HEK293T (cell line): ENCODE measurements around the gene TMEM59.
"Not testable (repeated sequence)": the region's sequence is repeated elsewhere in the genome, so short reads cannot be mapped to it uniquely, and the experiment has no call there.

Experiments
- CTCF ChIA-PET: fragments of 350-600 bp; formaldehyde crosslinking; extraction: SDS; loops from one replicate; lab custom pipeline; 2021; ENCODE audit warnings: antibody characterized with exemption, inconsistent platforms; lab: Yijun Ruan, JAX
- POLR2A ChIA-PET: fragments of 350-600 bp; formaldehyde crosslinking; extraction: SDS; loops from one replicate; lab custom pipeline; 2020; ENCODE audit warnings: antibody characterized with exemption, inconsistent platforms; lab: Yijun Ruan, JAX
- DNase-seq: peaks from one replicate; pipeline ENCODE4 v3.0.0; 2012; ENCODE audit warnings: mixed read lengths; ENCODE audit errors: extremely low spot score
- ARNT ChIP-seq: fragments of 450-650 bp; IDR thresholded peaks from 2 replicates; pipeline ENCODE4 v1.6.1; 2017; ENCODE audit warnings: mild to moderate bottlenecking
- BHLHE40 ChIP-seq: fragments of 450-650 bp; IDR thresholded peaks from 2 replicates; pipeline ENCODE4 v1.6.1; 2016; ENCODE audit warnings: mild to moderate bottlenecking, moderate library complexity, borderline replicate concordance
- CTBP1 ChIP-seq: fragments of 450-650 bp; IDR thresholded peaks from 2 replicates; pipeline ENCODE4 v1.6.1; 2016; ENCODE audit warnings: borderline replicate concordance
- ELF4 ChIP-seq: fragments of 450-650 bp; IDR thresholded peaks from 2 replicates; pipeline ENCODE4 v1.6.1; 2017; ENCODE audit warnings: antibody characterized with exemption
- FOXA1 ChIP-seq: fragments of 450-650 bp; IDR thresholded peaks from 2 replicates; pipeline ENCODE4 v1.6.1; 2016; ENCODE audit warnings: mild to moderate bottlenecking
- FOXK2 ChIP-seq: fragments of 450-650 bp; IDR thresholded peaks from 2 replicates; pipeline ENCODE4 v1.6.1; 2016; ENCODE audit warnings: mild to moderate bottlenecking
- FOXM1 ChIP-seq: fragments of 450-650 bp; IDR thresholded peaks from 2 replicates; pipeline ENCODE4 v1.6.1; 2017; ENCODE audit warnings: mild to moderate bottlenecking, borderline replicate concordance
- HDGF ChIP-seq: fragments of 450-650 bp; IDR thresholded peaks from 2 replicates; pipeline ENCODE4 v1.6.1; 2017; ENCODE audit warnings: antibody characterized with exemption, borderline replicate concordance
- L3MBTL2 ChIP-seq: fragments of 450-650 bp; conservative IDR thresholded peaks from 2 replicates; pipeline ENCODE4 v1.6.1; 2016; ENCODE audit warnings: mild to moderate bottlenecking
- LEF1 ChIP-seq: fragments of 450-650 bp; IDR thresholded peaks from 2 replicates; pipeline ENCODE4 v1.6.1; 2017; ENCODE audit warnings: mild to moderate bottlenecking, borderline replicate concordance
- NFRKB ChIP-seq: fragments of 450-650 bp; IDR thresholded peaks from 2 replicates; pipeline ENCODE4 v1.6.1; 2016; ENCODE audit warnings: mild to moderate bottlenecking, moderate library complexity
- SP1 ChIP-seq: fragments of 450-650 bp; IDR thresholded peaks from 2 replicates; pipeline ENCODE4 v1.6.1; 2017
- SUZ12 ChIP-seq: fragments of 450-650 bp; IDR thresholded peaks from 2 replicates; pipeline ENCODE4 v1.6.1; 2016; ENCODE audit warnings: mild to moderate bottlenecking
- TARDBP ChIP-seq: fragments of 450-650 bp; IDR thresholded peaks from 2 replicates; pipeline ENCODE4 v1.6.1; 2016
- ZNF384 ChIP-seq: fragments of 450-650 bp; IDR thresholded peaks from 2 replicates; pipeline ENCODE4 v1.6.1; 2016
- TF ChIP-seq, protein P1 (sequence below): fragments of 450-650 bp; IDR thresholded peaks from 2 replicates; pipeline ENCODE4 v1.6.1; 2016

TMEM59 gene

DNA sequence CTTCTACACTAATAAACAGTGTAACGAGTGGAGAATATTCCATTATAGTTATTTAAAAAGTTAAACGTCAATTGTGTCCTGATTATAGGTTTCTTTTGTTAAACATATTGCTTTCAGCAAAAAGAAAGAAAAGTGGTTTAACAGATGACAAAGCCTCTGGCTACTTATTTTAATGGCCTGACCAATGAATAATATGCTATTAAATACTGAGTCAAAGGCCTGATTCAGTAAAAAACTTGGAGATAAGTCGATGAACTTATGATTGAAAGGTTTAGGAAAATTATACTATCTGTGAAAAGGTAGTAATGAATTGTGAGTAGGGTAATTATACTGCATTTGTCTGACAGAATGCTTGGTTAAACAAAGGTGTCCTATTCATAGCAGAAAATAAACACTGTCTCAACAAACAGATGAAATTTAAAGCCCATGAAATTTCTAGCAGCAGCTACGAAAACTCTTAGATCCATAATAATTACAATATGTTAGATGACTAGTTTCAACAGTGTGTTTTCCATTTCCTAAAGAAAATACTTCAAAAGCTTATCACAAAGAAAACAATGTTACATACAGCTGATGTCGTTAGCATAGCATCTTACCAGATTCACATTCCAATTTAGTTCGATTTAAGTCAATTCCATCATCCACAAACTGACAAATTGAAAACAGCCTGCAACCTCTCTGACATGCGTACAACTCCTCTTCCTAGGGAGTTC, 6.2 kb downstream of the TMEM59 start:
- CTCF ChIA-PET, result no interaction called here
- no peak for TF ChIP-seq FOXM1
- no peak for TF ChIP-seq ARNT
- TF ChIP-seq ZNF384, result no peak
- TF ChIP-seq, protein P1, sequence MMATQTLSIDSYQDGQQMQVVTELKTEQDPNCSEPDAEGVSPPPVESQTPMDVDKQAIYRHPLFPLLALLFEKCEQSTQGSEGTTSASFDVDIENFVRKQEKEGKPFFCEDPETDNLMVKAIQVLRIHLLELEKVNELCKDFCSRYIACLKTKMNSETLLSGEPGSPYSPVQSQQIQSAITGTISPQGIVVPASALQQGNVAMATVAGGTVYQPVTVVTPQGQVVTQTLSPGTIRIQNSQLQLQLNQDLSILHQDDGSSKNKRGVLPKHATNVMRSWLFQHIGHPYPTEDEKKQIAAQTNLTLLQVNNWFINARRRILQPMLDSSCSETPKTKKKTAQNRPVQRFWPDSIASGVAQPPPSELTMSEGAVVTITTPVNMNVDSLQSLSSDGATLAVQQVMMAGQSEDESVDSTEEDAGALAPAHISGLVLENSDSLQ, result no peak
- no peak for TF ChIP-seq CTBP1
- POLR2A ChIA-PET, result no interaction called here

DNA sequence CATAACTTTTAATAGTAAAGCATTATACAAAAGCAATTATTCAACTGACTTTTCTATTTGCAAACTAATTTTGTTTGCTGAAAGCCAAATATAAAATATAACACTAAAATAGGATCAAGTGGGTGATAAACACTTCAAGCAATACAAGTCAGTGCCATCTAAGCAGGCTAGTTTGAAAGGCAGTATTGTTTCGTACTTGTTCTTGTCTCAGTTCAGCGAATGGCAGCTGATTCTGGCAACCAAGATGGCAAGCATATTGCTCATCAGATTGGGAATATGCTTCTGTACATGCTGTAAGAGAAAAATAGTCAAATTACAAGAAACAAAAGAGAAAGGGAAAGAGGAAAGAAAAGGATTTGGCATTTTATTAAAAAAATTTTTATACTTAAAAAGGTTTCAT, 7.5 kb downstream of the TMEM59 start:
- no peak for DNase-seq
- POLR2A ChIA-PET, result no interaction called here
- CTCF ChIA-PET, result no interaction called here
- TF ChIP-seq FOXA1 (no peak), ZNF384 (no peak), ELF4 (no peak), SP1 (no peak), FOXK2 (no peak), CTBP1 (no peak), FOXM1 (no peak), L3MBTL2 (no peak)

More for the DNA sequence above, 6.2 kb downstream of the TMEM59 start:
- DNase-seq, result no peak

DNA sequence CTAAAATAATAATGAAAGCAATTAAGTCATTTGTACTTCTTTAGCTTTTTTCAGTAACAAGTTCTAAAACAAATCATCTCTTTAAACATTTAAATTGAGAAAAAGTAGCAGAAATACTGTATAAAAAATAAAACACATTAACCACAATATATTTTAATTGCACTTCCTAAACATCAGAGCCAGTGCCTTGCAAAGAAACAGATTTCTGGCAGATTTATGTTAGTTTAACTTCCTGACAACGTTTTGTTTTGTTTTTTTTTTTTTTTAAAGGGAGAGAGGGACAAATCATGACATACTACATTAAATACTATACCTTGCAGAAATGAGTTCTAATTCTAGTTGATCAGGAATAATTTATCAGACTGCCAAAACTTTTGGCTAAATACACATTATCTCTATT, 11.2 kb downstream of the TMEM59 start:
- TF ChIP-seq HDGF (no peak), ZNF384 (no peak), FOXA1 (no peak), LEF1 (no peak), TARDBP (no peak), SP1 (no peak), ARNT (no peak), ELF4 (no peak), L3MBTL2 (no peak), BHLHE40 (no peak), FOXK2 (no peak), FOXM1 (no peak), NFRKB (no peak), SUZ12 (no peak)
- ChIA-PET POLR2A (no interaction called here), CTCF (no interaction called here)
- no peak for DNase-seq

- DNase-seq, result no peak
- ChIA-PET POLR2A (no interaction called here), CTCF (no interaction called here)
- TF ChIP-seq CTBP1, result no peak
- no peak for TF ChIP-seq TARDBP
- no peak for TF ChIP-seq FOXA1
- no peak for TF ChIP-seq SP1
- TF ChIP-seq NFRKB, result no peak
- TF ChIP-seq, protein P1, result no peak
- TF ChIP-seq L3MBTL2, result no peak
- TF ChIP-seq FOXK2, result no peak
- no peak for TF ChIP-seq FOXM1
Observed at GRCh38 chr1:54037476-54037875, 15.5 kb downstream of the TMEM59 start.

DNA sequence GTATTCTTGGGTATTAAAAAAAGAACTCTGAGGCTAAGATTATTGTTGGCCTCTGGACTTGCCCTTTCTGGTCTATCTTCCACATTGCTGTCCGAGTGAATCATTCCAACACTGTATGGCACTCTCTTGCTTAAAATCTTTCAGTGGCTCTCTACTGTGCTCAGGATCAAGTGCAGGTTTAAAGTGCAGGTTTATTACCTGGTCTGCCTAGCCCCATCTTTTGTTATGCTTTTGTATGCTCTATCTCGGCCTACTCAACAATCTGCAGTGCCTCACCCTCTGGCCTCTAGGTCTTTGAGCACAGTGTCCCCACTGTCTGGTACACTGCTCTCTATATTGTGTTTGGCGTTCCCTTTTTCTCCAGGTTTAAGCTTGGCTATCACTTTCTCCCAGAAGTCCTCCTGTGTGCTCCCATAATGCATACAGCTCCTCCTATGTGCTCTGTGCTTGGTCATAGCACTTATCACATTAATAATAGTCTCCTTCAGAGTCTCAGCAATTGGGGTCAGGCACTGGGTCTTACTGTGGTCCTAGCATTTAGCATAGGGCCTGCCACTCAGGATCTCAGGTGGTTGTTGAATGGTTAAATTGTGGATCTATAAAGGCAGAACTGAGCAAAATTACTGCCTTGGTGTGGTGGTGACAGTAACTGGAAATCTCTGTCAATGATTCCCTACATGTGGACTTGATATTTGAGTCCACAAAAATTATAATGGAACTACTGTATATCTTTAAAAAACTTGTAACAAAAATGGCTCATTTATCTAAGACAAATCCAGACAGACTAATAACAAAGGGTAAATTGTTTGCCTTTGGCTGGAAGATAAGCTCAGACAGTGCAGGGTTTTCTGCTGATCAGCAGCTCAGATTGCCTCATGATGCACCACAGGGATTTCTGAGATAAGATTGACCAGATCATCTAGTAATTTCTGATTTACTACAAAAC, 24.4 kb downstream of the TMEM59 start:
- no peak for TF ChIP-seq SUZ12
- no peak for TF ChIP-seq L3MBTL2
- no peak for TF ChIP-seq ARNT
- no peak for TF ChIP-seq CTBP1
- TF ChIP-seq FOXM1, result no peak
- no peak for TF ChIP-seq BHLHE40
- no peak for TF ChIP-seq ELF4
- no peak for TF ChIP-seq SP1
- no peak for TF ChIP-seq NFRKB
- CTCF ChIA-PET, result interaction anchor here (0.8 to 1.0 kb wide), 2 partner anchors 20 to 167 kb away, joined by 3 read pairs; no protein-coding TSS in a partner anchor

GRCh38 chr1:54027848-54028247, 25.2 kb downstream of the TMEM59 start:
- no peak for DNase-seq
- ChIA-PET POLR2A (no interaction called here), CTCF (no interaction called here)
- TF ChIP-seq, protein P1, result no peak
- TF ChIP-seq FOXK2, result no peak

More for the DNA sequence above, 24.4 kb downstream of the TMEM59 start:
- POLR2A ChIA-PET, result no interaction called here
- no peak for DNase-seq

DNA sequence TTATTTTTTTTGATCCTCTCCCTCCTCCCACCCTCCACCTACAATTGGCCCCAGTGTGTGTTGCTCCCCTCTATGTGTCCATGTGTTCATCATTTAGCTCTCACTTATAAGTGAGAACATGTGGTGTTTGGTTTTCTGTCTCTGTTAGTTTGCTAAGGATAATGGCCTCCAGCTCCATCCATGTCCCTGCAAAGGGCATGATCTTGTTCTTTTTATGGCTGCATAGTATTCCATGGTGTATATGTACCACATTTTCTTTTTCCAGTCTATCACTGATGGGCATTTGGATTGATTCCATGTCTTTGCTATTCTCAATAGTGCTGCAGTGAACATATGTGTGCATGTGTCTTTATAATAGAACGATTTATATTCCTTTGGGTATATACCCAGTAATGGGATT, 28.2 kb downstream of the TMEM59 start:
- DNase-seq, CTCF ChIA-PET, POLR2A ChIA-PET: not testable (repeated sequence)
